Fibroblast of skin of scalp (primary cell): Measurements from ENCODE around the gene CFAP251.

ENCODE experiments used
- DNase-seq: peaks from one replicate; pipeline ENCODE4 v3.0.0-alpha.2; 2013

The CFAP251 gene

DNA sequence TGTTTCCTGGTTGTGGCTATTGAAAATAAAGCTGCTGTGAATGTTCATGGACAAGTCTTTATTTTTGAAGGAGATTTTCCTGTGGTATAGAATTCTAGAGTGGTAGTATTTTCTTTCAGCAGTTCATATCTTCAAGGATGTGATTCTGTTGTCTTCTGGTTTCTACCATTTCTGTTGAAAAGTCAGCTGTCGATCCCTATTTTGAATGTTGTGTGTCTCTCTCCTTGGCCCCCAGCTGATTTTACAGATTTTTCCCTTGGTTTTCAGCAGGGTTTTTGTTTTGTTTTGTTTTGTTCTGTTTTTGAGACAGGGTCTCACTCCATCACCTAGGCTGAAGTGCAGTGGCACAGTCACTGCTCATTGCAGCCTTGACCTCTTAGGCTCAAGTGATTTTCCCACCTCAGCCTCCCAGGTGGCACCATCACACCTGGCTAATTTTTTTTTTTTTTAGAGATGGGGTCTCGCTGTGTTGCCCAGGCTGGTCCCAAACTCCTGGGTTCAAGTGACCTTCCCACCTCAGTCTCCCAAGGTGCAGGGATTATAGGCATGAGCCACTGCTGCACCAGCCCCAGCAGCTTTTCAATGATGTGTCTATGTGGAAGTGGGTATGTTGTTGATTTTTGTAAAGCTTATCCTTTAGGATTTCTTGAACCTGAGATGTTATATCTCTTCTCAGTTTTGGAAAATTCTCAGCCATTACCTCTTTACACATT is 28.1 kb downstream of the CFAP251 start:
- no peak for DNase-seq

DNA sequence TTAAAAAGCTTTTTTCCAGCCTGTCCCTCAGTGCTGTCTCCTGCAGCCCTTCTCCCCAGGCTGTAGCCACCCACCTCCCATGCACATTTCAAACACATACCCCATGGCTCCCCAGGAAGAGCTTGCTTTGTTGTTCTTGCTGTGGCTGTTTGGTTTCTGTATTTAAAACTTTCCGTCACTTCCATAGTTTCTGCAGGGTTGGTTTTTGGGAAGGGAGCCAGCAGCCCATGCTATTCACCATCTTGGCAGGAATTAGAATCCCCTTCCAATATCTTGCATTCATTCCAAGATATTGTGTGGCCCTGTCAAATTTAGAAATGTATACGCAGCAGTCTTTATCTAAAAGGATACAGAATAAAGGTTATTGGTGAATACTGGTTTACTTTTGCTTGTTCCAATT is 29.6 kb downstream of the CFAP251 start:
- DNase-seq, result peak; percentile 15

DNA sequence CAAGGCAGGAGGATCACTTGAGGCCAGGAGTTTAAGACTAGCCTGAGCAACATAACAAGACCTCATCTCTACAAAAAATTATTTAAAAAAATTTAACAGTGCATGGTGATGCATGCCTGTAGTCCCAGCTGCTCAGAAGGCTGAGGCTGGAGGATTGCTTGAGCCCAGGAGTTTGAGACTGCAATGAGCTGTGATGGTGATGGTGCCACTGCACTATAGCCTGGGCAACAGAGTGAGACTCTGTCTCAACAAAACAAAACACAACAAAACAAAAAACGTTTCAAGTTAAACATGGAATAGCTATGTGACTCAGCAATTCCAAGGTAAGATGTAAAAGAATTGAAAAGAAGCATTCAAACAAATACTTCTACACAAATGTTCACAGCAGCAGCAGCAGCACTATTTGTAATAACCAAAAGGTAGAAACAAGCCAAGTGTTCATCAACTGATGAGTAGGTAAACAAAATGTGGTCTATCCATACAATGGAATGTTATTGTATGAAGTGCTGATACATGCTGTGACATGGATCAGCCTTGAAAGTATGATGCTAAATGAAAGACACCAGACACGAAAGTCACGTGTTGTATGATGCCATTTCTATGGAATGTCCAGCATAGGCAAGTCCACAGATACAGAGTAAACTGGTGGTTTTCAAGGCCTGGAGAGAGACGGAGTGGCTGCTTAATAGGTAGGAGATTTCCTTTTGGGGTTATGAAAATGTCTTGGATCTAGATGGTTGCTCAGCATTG is 31.4 kb downstream of the CFAP251 start:
- DNase-seq, result peak; percentile 88

DNA sequence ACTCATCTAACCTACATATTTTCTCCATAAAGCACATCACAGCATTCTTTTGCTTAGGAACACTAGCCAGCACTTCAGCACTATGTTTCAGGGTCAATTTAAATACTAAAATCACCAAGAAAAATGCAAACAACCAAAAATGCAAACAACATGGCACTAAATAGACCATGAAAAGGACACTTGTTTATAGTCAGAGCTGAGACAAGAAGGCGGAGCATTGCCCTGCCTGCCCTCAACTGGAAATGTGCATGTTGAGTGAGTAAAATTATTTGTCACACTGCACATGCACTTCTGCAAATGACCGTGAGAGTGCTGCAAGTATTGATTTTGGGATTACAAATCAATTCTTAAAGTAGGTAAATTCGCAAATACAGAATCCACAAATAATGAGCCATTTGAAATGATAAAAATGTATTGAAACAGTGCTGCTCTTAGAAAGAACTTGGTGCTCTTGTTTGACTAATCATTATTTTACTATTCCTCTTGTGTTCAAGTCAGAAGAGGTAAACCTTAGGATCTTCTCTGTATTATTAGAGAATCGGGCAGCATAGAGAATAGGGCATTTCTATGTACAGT is 34.8 kb downstream of the CFAP251 start:
- no peak for DNase-seq

DNA sequence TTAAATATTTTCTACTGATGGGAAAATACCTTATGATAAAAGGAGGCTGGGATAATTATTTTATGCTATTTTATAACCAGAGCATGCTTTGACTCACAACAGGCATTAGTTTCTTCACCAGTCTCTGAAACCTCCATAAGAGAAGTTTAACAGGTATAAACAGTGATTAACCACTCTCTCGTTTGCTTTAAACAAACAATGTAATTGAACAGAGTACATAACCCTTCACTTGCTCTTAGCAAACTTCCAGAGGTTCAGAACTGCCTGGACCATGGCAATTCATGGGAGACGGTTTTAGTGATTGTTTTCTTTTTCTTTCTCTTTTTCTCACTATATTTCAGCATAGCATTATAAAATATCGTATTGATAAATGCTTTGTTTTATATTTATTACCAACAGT is 35.3 kb downstream of the CFAP251 start:
- no peak for DNase-seq

DNA sequence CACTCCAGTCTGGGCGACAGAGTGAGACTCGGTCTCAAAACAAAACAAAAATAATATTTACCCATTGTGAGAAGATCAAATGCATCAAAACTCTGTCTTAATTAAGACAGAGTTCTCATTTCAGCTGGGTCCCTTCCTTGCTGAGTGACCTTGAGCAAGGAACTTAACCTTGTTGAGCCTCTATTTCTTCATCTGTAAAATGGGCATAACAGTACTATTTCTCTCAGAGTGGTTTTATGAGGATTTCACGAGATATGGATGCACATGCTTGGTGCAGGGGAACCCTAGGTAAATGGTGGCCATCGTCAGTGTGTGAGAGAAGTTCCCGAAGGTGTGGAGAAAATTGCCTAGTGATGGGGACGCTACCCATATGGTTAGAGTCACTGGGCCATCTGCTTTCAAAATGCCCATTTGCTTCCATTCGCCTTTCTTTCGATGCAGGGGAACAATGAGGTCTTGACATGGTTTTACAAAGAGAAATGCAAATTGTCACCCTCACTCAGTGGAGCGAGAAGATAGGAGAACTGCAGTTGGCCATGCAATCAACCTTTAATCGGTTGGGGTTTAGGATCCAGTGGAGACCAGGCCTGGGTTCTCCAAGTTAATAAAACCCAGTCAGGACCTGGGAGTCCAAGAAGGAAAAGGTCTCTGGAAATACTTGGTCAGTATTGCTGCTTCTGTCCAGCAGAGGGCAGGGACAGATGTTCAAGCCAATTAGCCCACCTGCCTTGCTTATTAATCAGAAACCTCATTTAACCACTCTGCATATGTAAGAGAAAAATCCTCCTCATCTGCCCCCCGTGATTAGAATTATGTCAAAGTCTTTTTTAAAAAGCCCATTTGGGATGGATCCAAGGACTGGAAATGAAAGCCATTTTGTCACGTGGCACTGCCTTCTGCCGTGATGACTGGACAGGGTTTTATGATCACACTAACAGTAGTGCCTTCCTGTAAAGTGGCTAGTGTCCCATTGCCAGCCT is 37.2 kb downstream of the CFAP251 start:
- DNase-seq, result no peak

DNA sequence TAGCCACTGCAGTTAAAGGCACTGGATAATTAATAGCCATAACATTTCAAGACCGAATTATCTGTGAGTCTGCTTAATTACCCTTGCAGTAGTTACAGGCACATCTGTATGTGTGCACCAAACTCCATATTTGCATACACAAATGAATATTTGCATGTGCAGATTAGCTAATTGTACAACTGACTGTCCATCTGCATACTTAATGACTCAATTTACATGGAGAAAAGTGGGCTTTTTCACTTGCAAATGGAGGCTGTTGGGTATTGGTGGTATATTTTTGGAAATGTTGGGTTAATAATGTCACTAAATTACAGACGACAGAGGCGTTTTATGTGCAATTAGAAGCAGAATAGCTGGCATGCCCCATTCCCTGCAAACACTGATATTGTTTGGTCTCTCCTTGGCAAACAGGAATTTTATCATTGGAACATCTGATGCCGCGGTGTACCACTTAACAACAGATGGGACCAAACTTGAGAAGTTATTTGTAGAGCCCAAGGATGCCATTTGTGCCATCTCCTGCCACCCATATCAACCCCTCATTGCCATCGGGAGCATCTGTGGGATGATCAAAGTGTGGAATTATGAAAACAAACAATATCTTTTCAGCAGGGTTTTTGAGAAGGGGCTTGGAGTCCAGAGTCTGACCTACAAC is 39.6 kb downstream of the CFAP251 start:
- DNase-seq, result no peak

DNA sequence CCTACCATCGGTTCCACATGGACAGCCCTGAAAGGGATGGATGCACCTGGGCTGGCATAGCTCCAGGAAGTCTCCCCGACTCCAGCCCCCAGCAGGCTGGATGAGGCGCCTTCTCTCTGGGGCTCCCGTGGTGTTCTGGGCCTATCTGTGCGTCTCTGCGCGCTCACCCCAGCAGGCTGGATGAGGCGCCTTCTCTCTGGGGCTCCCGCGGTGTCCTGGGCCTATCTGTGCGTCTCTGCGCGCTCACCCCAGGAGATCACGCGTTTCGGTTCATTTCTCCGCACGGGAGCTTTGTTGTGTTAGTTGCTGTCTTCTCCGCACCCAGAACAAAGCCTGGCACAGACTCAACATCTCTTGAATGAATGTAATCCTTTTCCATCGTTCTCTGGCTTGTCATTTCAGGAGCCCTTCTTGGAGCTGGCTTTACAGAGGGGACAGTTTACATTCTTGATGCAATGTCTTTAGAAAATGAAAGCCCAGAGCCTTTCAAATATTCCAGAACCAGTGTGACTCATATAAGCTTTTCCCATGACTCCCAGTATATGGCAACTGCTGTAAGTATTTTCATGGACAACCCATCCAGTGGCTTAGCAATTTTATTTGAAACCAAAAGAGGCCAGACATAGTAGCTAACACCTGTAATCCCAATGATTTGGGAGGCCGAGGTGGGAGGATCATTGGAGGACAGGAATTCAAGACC is 40.3 kb downstream of the CFAP251 start:
- DNase-seq, result peak; percentile 55

DNA sequence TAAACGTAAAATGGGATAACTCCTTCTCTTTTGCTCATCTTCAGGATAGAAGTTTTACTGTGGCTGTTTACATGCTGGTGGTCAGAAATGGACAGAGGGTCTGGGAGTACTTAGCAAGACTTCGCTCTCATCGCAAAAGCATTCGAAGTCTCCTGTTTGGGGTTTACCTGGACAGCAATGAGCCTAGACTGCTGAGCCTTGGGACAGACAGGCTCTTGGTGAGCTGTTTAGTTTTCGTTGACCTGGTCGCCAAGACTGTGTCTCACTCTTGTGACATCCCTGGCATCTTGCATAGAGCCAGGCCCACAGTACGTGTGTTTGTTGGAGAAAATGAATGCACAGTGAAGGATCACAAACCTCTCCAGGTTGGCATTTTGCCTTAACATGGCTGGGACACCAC is 42.1 kb downstream of the CFAP251 start:
- no peak for DNase-seq

DNA sequence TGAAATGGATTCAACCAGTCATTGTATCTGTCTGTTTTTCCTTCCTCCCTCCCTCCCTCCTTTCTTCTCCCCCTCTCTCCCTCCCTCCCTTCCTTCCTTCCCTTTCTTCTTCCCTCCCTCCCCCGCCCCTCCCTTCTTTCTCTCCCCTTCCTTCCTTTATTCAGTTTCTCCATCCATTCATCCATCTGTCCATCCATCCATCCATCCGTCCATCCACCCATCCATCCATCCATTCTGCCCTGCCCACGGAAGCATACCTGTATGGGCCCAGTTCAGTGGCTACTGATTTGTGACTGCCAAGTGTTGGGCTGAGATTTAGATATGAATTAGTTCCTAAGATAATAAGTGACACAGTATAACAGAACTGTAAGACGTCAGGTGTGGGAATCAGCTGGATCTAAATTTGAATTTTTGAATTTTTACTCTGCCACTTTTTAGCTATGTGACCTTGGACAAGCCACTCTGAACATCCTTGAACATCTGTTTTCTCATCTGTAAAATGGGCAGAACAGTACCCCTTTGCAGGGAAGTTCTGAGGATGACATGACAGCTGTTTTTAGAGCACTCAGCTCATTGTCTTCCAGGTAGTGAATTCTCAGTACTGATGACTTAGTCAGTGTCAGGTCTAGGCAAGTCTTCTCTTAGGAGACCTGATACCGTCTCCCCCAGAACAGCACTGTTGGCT is 42.9 kb downstream of the CFAP251 start:
- DNase-seq, result no peak

DNA sequence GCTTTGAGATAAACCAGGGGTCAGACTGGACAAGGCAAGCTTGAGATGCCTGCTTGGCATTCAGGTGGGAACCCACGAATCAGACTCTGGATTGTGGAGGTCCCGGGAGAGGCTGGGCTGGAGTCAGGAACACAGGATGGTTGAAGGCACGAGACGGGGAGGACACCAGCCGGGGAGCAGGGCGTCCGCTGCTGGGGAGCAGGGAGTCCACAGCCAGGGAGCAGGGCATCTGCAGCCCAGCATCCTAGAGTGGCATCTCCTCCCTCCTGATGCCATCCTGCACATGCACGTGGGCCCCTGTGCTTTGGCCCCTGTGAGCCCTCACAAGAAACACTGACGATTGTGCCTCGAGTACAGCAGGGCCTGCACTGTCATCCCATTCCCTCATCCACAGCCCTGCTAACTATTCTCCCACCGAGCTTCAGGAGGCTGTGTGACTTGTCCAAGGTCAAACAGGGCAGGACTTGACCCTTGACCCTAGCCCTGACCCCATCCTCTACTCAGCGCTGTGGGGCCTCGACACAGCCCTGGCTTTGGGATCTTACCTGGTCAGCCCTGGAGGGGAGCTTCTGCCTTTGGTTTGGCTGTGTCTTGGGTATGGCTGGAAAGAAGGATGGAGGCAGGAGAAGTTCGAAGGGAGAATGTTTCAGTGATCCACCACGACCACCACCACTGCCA is 45.1 kb downstream of the CFAP251 start:
- DNase-seq, result no peak

DNA sequence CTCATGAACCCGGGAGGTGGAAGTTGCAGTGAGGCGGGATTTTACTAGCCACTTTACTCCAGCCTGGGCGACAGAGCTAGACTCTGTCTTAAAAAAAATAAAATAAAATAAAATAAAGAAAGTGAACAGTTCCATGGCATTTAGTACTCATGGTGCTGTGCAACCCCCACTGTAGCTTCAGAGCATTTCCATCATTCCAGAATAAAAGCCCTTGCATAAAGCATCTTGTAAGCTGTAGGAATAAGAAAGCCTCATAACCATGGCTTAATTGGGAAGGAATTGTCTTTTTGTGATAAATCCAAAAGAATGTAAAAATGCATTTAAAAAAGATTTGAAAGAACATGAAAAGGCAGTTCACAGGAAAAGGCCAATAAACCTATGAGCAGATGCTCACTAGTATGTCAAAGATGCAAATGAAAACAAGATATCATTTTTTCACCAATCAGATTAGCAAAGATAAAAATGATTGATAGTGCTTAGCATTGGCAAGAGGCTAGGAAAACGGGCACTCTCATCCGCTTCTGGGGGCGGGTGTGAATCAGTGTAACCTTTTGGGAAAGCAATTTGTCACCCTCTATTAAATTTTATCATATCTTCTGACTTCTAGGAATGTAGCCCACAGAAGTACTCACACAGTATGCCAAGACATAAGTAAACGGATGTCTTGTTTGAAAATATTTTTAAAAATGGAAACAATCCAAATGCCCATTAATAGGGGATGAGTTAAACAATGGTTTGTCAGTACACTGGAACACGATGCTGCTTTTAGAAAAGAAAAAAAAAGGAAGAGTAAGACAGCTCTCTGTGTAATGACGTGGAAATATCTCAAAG is 46.6 kb downstream of the CFAP251 start:
- DNase-seq, result peak; percentile 82

DNA sequence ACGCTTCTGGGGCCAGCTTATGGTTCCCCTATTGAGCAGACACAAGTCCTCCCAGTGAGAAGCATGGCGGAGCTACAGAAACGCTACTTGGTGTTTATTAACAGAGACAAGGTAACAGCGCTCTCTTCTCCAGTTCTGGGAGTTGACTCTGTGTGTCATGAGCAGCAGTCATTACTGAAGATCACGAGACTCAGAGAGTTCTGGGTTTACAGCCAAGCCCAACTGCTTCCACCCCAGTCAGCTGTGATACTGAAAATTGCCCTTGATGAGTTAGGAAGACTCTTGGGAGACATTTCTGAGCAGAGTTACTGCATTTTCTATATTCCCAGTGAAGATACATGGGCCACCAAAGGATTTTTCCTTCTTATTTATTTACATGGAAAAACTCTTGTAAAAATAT is 48.6 kb downstream of the CFAP251 start:
- no peak for DNase-seq

DNA sequence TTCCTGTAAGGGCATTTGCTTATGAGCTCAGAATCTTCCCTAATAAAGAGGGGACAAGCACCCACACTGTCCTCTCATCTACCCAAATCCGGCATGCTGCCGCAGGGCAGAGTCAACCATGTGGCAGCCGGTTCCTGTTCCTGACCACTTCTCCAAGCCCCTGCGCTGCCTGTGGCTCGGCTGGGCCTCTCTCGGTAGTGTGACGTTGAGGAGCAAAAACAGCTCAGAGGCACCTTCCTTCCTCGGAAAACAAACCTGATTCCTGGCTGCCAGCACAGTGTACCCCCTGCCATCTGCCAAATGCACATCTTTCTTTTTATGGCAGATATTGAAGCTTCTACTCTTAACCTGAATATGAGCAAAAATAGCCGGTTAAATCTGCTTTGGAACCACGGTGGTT is 50.5 kb downstream of the CFAP251 start:
- DNase-seq, result no peak

DNA sequence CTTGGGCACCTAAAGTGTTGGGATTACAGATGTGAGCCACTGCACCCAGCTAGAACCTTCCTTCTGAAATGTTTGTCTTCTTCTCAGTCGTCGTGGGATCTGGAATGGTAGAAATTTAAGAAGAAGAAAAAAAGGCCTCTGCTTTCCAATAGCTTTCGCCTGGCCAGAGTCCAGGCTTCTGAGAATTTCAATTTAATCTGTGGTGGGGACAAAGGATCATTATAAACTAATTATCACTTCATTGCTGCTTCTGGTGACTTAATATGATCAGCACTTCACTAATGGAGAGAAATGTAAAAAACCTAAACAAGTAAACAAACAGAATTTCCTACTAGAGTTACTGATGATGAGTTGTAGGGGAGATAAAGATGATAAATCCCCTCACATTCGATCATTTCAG is 51.3 kb downstream of the CFAP251 start:
- DNase-seq, result no peak

DNA sequence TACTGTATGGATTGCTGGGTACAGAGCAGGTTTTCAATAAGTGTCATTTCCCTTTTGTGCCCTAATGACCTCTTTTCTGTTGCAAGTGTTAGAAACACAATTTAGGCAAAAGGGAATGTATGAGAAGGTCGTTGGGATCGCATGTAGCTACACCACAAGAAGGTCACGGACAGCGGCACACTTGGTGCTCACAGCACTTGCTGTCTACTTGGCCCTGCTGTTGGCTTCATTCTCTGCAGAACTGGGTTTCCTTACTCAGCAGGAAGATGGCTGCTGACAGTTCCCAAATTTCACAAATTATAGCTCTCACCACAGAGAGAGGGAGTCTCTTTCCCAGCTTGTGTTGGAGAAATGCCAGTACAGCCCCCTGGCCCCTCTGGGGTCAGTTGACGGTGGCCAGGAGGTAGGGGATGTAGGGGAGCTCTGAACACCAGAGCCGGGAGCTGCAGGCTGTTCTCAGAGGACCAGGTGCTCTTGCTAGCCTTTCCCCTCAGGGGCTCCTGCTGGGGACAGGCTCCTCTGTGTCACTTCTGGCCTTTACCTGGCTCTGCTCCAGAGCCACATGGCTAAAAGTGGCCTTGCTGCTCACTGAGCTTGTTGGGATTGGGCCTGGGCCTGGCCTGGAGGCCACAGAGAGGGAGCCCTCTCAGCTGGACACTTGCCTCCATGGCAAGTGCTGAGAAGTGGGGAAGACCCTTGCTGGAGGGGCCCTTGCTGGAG is 52.3 kb downstream of the CFAP251 start:
- DNase-seq, result no peak

DNA sequence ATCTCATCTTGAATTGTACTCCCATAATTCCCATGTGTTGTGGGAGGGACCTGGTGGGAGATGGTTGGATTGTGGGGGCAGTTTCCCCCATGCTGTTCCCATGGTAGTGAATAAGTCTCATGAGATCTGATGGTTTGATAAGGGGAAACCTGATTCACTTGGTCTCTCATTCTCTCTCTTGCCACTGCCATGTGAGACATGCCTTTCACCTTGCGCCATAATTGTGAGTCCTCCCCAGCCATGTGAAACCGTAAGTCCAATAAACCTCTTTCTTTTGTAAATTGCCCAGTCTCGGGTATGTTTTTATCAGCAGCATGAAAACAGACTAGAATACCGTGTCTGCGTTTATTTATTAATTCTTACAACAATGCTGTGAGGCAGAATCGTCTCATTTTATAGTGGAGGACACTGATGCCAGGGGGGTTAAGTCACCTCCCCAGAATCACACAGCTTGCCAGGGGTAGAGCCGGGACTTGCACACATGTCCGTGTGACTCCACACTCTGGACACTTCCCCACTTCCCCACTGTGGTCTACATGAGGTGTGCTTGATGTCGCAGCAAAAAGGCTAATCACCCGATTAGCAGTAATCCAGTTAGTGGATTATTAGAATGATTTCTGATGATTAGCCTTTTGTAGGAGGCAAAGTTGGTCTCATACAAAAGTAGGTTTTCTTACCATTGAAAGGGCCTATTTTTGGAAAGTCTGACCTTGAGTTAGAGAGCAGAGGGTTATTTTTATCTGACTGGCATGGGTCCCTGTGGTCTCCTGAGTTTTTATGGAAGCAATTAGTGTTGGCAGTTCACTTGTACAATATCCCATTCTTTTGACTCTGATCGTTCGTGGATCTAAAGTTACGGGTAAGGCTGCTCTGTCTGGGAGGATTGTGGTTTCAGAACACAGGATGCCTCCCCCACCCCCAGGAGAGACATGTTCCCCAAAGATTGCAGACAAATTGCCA is 55.9 kb downstream of the CFAP251 start:
- no peak for DNase-seq
